ENCODE results near the gene NPAS3. TPM values are rescaled to one million over a fixed set of nuclear protein-coding genes. Genes with fewer than 3 reads are reported as not detected.

The NPAS3 gene
- total RNA-seq, 1 experiment from 2014 or later = not detected

DNA sequence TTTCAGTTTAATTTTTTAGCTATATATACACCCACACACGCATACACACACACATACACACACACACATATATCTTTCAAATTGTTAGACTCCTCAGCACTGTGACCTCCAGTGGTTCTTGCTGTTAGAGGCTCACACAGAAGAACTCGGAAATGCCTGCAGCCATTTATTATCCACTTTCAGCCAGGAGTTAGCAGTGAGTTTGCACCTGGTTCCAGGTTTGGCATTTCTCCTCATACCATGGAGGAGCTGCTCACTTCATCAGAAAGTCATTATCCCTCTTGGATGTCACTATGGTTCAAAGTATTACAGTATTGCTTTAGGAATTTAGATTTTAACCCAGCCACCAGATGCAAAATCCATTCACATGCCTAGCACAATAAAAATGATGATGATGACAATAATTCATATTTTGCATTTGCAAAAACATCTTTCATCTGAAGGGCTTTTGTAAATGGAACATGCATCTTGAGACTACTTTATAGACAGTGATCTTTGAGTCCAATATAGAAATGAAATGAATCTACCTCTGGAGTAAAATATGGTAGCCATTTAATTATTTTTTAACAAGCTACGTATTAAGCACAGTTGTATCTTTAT is 42.3 kb downstream of the NPAS3 start:
- Histone ChIP-seq H3K4me1 (ENCODE audit: control insufficient read depth in 1 of 2, insufficient read depth in 2 of 2, low read length in 2 of 2) (no peaks in the 10 kb centered on the region), H3K27me3 (ENCODE audit: insufficient read depth, low read length) (no peaks in the 10 kb centered on the region; the same call in 1 of the 2 replicates), H3K9ac (ENCODE audit: low read length) (no peak overlapping the region), H3K4me2 (ENCODE audit: low read length) (no peak overlapping the region), H3K9me3 (ENCODE audit: control insufficient read depth in 1 of 2, insufficient read depth in 1 of 2, low read depth in 1 of 2, low read length in 2 of 2) (no peaks in the 10 kb centered on the region), H3K36me3 (ENCODE audit: control insufficient read depth in 1 of 2, insufficient read depth in 2 of 2, low read length in 2 of 2) (no peaks in the 10 kb centered on the region), H2AFZ (ENCODE audit: low read depth, low read length, poor library complexity, severe bottlenecking) (no peak overlapping the region), H3K9me2 (ENCODE audit: insufficient read depth) (no peaks in the 10 kb centered on the region), H3K4me3 (replicated peaks in 1 of 2; ENCODE audit: low read depth in 1 of 2, low read length in 2 of 2) (no peak overlapping the region), H3K27ac (ENCODE audit: low read depth, low read length) (no peak overlapping the region), H4K20me1 (ENCODE audit: insufficient read depth) (no peaks in the 10 kb centered on the region), H3K79me2 (ENCODE audit: insufficient read depth, low read length) (no peaks in the 10 kb centered on the region)
- DNase-seq (ENCODE audit: low read depth, low spot score) (no peak), ATAC-seq (no peak)
- RAD21 ChIA-PET (ENCODE audit: low non-redundant PET in 1 of 2, low total read pairs in 2 of 2, uncharacterized antibody in 2 of 2, unreplicated experiment in 2 of 2) = no interaction called here
- intact Hi-C loops (cut with micrococcal nuclease) = no loop called here
- POLR2A ChIA-PET = no interaction called here
- BruUV-seq (replicated peaks) = no TSS peak
- CTCF ChIA-PET = no interaction called here
- TF ChIP-seq POLR2AphosphoS5 (IDR thresholded peaks at IDR 0.05; ENCODE audit: low read depth, low read length) = no peak
- TF ChIP-seq, protein P1, sequence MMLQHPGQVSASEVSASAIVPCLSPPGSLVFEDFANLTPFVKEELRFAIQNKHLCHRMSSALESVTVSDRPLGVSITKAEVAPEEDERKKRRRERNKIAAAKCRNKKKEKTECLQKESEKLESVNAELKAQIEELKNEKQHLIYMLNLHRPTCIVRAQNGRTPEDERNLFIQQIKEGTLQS (IDR thresholded peaks at IDR 0.05) = no peak
- no peak for TF ChIP-seq RAD21 (IDR thresholded peaks at IDR 0.05; ENCODE audit: low read depth)
- no peak for TF ChIP-seq CEBPB (IDR thresholded peaks at IDR 0.05; ENCODE audit: low read depth)
- no peak for TF ChIP-seq ZFX (IDR thresholded peaks at IDR 0.05)
- TF ChIP-seq SP1 (IDR thresholded peaks at IDR 0.05; ENCODE audit: low read depth) = no peak
- TF ChIP-seq, protein P2, sequence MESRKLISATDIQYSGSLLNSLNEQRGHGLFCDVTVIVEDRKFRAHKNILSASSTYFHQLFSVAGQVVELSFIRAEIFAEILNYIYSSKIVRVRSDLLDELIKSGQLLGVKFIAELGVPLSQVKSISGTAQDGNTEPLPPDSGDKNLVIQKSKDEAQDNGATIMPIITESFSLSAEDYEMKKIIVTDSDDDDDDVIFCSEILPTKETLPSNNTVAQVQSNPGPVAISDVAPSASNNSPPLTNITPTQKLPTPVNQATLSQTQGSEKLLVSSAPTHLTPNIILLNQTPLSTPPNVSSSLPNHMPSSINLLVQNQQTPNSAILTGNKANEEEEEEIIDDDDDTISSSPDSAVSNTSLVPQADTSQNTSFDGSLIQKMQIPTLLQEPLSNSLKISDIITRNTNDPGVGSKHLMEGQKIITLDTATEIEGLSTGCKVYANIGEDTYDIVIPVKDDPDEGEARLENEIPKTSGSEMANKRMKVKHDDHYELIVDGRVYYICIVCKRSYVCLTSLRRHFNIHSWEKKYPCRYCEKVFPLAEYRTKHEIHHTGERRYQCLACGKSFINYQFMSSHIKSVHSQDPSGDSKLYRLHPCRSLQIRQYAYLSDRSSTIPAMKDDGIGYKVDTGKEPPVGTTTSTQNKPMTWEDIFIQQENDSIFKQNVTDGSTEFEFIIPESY (IDR thresholded peaks at IDR 0.05; ENCODE audit: extremely low read depth, insufficient replicate concordance, low read length) = no peak
- no peak for TF ChIP-seq EZH2 (IDR thresholded peaks at IDR 0.05)
- no peak for TF ChIP-seq SIN3A (IDR thresholded peaks at IDR 0.05; ENCODE audit: low read depth)
- TF ChIP-seq, protein P3, sequence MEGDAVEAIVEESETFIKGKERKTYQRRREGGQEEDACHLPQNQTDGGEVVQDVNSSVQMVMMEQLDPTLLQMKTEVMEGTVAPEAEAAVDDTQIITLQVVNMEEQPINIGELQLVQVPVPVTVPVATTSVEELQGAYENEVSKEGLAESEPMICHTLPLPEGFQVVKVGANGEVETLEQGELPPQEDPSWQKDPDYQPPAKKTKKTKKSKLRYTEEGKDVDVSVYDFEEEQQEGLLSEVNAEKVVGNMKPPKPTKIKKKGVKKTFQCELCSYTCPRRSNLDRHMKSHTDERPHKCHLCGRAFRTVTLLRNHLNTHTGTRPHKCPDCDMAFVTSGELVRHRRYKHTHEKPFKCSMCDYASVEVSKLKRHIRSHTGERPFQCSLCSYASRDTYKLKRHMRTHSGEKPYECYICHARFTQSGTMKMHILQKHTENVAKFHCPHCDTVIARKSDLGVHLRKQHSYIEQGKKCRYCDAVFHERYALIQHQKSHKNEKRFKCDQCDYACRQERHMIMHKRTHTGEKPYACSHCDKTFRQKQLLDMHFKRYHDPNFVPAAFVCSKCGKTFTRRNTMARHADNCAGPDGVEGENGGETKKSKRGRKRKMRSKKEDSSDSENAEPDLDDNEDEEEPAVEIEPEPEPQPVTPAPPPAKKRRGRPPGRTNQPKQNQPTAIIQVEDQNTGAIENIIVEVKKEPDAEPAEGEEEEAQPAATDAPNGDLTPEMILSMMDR (IDR thresholded peaks at IDR 0.05 in 2 of 3, conservative IDR thresholded peaks at IDR 0.05 in 1 of 3; ENCODE audit: borderline replicate concordance in 1 of 3, insufficient read depth in 1 of 3, low read depth in 2 of 3, low read length in 2 of 3) = no peak
- no peak for TF ChIP-seq TCF7L2 (IDR thresholded peaks at IDR 0.05; ENCODE audit: borderline replicate concordance, extremely low read depth, insufficient read depth, insufficient read length)
- TF ChIP-seq JUND (IDR thresholded peaks at IDR 0.05) = no peak
- no peak for TF ChIP-seq ZNF274 (IDR thresholded peaks at IDR 0.05; ENCODE audit: low read depth, low read length)
- no peak for TF ChIP-seq POLR2A (IDR thresholded peaks at IDR 0.05; ENCODE audit: borderline replicate concordance, extremely low read depth, insufficient read depth, insufficient read length)
- TF ChIP-seq, protein P4, sequence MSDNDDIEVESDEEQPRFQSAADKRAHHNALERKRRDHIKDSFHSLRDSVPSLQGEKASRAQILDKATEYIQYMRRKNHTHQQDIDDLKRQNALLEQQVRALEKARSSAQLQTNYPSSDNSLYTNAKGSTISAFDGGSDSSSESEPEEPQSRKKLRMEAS (IDR thresholded peaks at IDR 0.05) = no peak
- no peak for TF ChIP-seq ELF1 (IDR thresholded peaks at IDR 0.05; ENCODE audit: borderline replicate concordance, low read depth)
- TF ChIP-seq FOSL1 (IDR thresholded peaks at IDR 0.05; ENCODE audit: low read depth) = no peak
- no peak for TF ChIP-seq EGR1 (IDR thresholded peaks at IDR 0.05; ENCODE audit: low read depth)
- no peak for TF ChIP-seq YY1 (IDR thresholded peaks at IDR 0.05; ENCODE audit: extremely low read depth, insufficient replicate concordance, low read depth, low read length)
- TF ChIP-seq CBX3 (IDR thresholded peaks at IDR 0.05; ENCODE audit: low read depth) = no peak
